Neural cell (in vitro differentiated cells): ENCODE measurements around the gene TMEM147. TPM values are rescaled to one million over a fixed set of nuclear protein-coding genes. Genes with fewer than 3 reads are reported as not detected.

ENCODE experiments used
- H2AFZ ChIP-seq: fragments of 200-600, 300-800 bp; sonication (generic), shearing (Covaris generic); 2 replicates; pipeline ENCODE4 v1.6.0; 2014; ENCODE audit warnings: low read depth, mild to moderate bottlenecking, antibody characterized with exemption, low read length, moderate library complexity
- H3F3A ChIP-seq: fragments of 200-600 bp; shearing (Covaris generic); 2 replicates; pipeline ENCODE4 v1.6.1; 2016; ENCODE audit warnings: mild to moderate bottlenecking, moderate library complexity, mixed read lengths, antibody characterized with exemption, low read length; ENCODE audit not compliant: insufficient read depth, poor library complexity, severe bottlenecking
- H3K27ac ChIP-seq: fragments of 200-600, 300-800 bp; sonication (generic), shearing (Covaris generic); 2 replicates; pipeline ENCODE4 v1.5.1; 2014; ENCODE audit warnings: mild to moderate bottlenecking, low read length, moderate library complexity
- H3K27me3 ChIP-seq: fragments of 300-800, 200-600 bp; sonication (generic), shearing (Covaris generic); 2 replicates; pipeline ENCODE4 v1.6.0; 2014; ENCODE audit warnings: mild to moderate bottlenecking, low read depth, low read length, moderate library complexity; ENCODE audit not compliant: insufficient read depth
- H3K36me3 ChIP-seq: fragments of 300-800, 200-600 bp; sonication (generic), shearing (Covaris generic); 2 replicates; pipeline ENCODE4 v1.5.1; 2014; ENCODE audit warnings: mild to moderate bottlenecking, antibody characterized with exemption, low read length, moderate library complexity; ENCODE audit not compliant: insufficient read depth
- H3K4me2 ChIP-seq: fragments of 300-800, 200-600 bp; sonication (generic), shearing (Covaris generic); 2 replicates; pipeline ENCODE4 v1.6.0; 2014; ENCODE audit warnings: mild to moderate bottlenecking, low read length
- H3K4me3 ChIP-seq: fragments of 300-800, 200-600 bp; sonication (generic), shearing (Covaris generic); 2 replicates; pipeline ENCODE4 v1.5.1; 2014; ENCODE audit warnings: mild to moderate bottlenecking, low read length, moderate library complexity
- H3K79me2 ChIP-seq: fragments of 200-600 bp; shearing (Covaris generic); replicated peaks from 2 replicates; pipeline ENCODE4 v1.6.0; 2014; ENCODE audit warnings: mild to moderate bottlenecking, low read length, moderate library complexity; ENCODE audit not compliant: insufficient read depth
- H3K9ac ChIP-seq: fragments of 300-800, 200-600 bp; sonication (generic), shearing (Covaris generic); 2 replicates; pipeline ENCODE4 v1.6.1; 2016; ENCODE audit warnings: mild to moderate bottlenecking, low read length, mixed read lengths
- H3K9me2 ChIP-seq: fragments of 200-600 bp; shearing (Covaris generic); 2 replicates; pipeline ENCODE4 v1.6.1; 2016; ENCODE audit warnings: mild to moderate bottlenecking, low read length, mixed read lengths; ENCODE audit not compliant: insufficient read depth
- H3K9me3 ChIP-seq: fragments of 200-600, 300-800 bp; sonication (generic), shearing (Covaris generic); 2 replicates; pipeline ENCODE4 v1.6.1; 2016; ENCODE audit warnings: mild to moderate bottlenecking, mixed run types, low read length, moderate library complexity, mixed read lengths
- H4K20me1 ChIP-seq: fragments of 200-600 bp; shearing (Covaris generic); 2 replicates; pipeline ENCODE4 v1.6.1; 2016; ENCODE audit warnings: mild to moderate bottlenecking, mixed run types; ENCODE audit not compliant: insufficient read depth
- CTCF ChIP-seq: fragments of 450-650 bp; IDR thresholded peaks from 2 replicates; pipeline ENCODE4 v1.5.1; 2014; ENCODE audit warnings: antibody characterized with exemption, mild to moderate bottlenecking, moderate library complexity; ENCODE audit not compliant: poor library complexity, severe bottlenecking
- EP300 ChIP-seq: fragments of 450-650 bp; conservative IDR thresholded peaks from 2 replicates; pipeline ENCODE4 v1.6.1; 2014; ENCODE audit warnings: antibody characterized with exemption, mild to moderate bottlenecking, moderate library complexity; ENCODE audit not compliant: poor library complexity, severe bottlenecking
- EZH2 ChIP-seq: fragments of 200-600, 300-800 bp; shearing (Covaris generic), sonication (generic); IDR thresholded peaks from 2 replicates; pipeline ENCODE4 v1.6.1; 2014; ENCODE audit warnings: antibody characterized with exemption, low read length, borderline replicate concordance, mild to moderate bottlenecking; ENCODE audit not compliant: insufficient read depth, poor library complexity, severe bottlenecking
- MXI1 ChIP-seq: fragments of 450-650 bp; conservative IDR thresholded peaks from 2 replicates; pipeline ENCODE4 v1.6.1; 2014; ENCODE audit warnings: antibody characterized with exemption, mild to moderate bottlenecking; ENCODE audit not compliant: poor library complexity, severe bottlenecking
- POLR2AphosphoS5 ChIP-seq: IDR thresholded peaks from 2 replicates; pipeline ENCODE4 v1.6.1; 2012
- RAD21 ChIP-seq: fragments of 450-650 bp; conservative IDR thresholded peaks from 2 replicates; pipeline ENCODE4 v1.6.1; 2014; ENCODE audit warnings: antibody characterized with exemption, mild to moderate bottlenecking, moderate library complexity
- SMC3 ChIP-seq: fragments of 450-650 bp; conservative IDR thresholded peaks from 2 replicates; pipeline ENCODE4 v1.6.1; 2014; ENCODE audit warnings: antibody characterized with exemption, mild to moderate bottlenecking, moderate library complexity; ENCODE audit not compliant: poor library complexity
- TAF1 ChIP-seq: IDR thresholded peaks from 2 replicates; pipeline ENCODE4 v1.6.1; 2012; ENCODE audit warnings: low read depth
- polyA plus RNA-seq: library from polyadenylated mRNA; depleted of rRNA; stranded (reverse); fragments of >200 nt; gene quantifications from 2 replicates; pipeline ENCODE4 v1.2.3, GENCODE V29; 2014
- TF ChIP-seq, protein P1 (sequence below): IDR thresholded peaks from 2 replicates; pipeline ENCODE4 v1.6.1; 2012; ENCODE audit warnings: borderline replicate concordance

The TMEM147 gene
- polyA plus RNA-seq, 1 donor from 2014 or later, result 106 TPM

DNA sequence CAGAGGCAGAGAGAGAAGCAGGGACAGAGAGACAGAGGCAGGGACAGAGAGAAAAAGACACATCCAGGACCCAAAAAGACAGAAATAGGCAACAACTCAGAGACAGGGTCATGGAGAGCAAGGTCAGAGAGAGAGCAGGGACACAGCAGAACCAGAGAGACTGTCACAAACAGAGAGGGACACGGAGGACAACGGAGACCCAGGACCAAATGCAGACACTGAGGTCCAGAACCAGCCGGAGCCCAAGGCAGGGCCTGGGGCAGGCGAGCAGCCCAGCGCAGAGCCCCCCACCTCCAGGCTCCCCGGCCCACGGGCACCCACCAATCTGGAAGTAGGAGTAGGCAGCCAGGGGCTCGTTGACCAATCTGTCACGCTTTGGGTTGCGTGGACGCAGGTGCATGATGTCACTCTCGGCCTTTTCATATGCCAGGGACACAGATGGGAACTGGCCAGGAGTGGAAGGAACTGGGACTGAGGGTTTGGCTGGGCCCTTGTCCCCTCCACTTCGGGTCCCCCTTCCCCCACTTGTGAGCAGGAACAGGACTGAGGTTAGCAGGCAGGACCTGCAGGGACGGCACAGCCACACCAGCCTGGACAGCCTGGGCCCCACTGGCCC, 8.1 kb downstream of the TMEM147 start:
- Histone ChIP-seq H3K36me3 (no peaks in the 10 kb centered on the region), H3K9me3 (no peaks in the 10 kb centered on the region), H3K27me3 (peaks cover 13% of the 10 kb centered on the region), H3K4me2 (no peak overlapping the region), H3K9me2 (no peaks in the 10 kb centered on the region), H3F3A (no peaks in the 10 kb centered on the region), H3K79me2 (no peaks in the 10 kb centered on the region), H2AFZ (no peak overlapping the region), H3K27ac (no peak overlapping the region), H3K9ac (no peak overlapping the region), H4K20me1 (no peaks in the 10 kb centered on the region), H3K4me3 (no peak overlapping the region)
- TF ChIP-seq, protein P1, sequence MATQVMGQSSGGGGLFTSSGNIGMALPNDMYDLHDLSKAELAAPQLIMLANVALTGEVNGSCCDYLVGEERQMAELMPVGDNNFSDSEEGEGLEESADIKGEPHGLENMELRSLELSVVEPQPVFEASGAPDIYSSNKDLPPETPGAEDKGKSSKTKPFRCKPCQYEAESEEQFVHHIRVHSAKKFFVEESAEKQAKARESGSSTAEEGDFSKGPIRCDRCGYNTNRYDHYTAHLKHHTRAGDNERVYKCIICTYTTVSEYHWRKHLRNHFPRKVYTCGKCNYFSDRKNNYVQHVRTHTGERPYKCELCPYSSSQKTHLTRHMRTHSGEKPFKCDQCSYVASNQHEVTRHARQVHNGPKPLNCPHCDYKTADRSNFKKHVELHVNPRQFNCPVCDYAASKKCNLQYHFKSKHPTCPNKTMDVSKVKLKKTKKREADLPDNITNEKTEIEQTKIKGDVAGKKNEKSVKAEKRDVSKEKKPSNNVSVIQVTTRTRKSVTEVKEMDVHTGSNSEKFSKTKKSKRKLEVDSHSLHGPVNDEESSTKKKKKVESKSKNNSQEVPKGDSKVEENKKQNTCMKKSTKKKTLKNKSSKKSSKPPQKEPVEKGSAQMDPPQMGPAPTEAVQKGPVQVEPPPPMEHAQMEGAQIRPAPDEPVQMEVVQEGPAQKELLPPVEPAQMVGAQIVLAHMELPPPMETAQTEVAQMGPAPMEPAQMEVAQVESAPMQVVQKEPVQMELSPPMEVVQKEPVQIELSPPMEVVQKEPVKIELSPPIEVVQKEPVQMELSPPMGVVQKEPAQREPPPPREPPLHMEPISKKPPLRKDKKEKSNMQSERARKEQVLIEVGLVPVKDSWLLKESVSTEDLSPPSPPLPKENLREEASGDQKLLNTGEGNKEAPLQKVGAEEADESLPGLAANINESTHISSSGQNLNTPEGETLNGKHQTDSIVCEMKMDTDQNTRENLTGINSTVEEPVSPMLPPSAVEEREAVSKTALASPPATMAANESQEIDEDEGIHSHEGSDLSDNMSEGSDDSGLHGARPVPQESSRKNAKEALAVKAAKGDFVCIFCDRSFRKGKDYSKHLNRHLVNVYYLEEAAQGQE, result no peak
- TF ChIP-seq MXI1 (no peak), EP300 (no peak)

GRCh38 chr19:35554076-35554475, 8.7 kb downstream of the TMEM147 start:
- Histone ChIP-seq H3K27ac (no peak overlapping the region), H3K4me2 (no peak overlapping the region), H3K9me2 (no peaks in the 10 kb centered on the region), H2AFZ (no peak overlapping the region), H3K4me3 (no peak overlapping the region), H3K36me3 (no peaks in the 10 kb centered on the region), H3K9ac (no peak overlapping the region), H3K9me3 (no peaks in the 10 kb centered on the region), H3K79me2 (no peaks in the 10 kb centered on the region), H3K27me3 (peaks cover 18% of the 10 kb centered on the region), H3F3A (no peaks in the 10 kb centered on the region), H4K20me1 (no peaks in the 10 kb centered on the region)
- TF ChIP-seq MXI1 (no peak), RAD21 (no peak), SMC3 (no peak), EP300 (no peak), EZH2 (no peak), CTCF (no peak), TAF1 (no peak), POLR2AphosphoS5 (no peak)
- TF ChIP-seq, protein P1, result no peak
